Measurements from ENCODE around the gene MAML2.

The MAML2 gene

GRCh38 chr11:96096360-96096759 lies 246.6 kb downstream of the MAML2 start:
- TF ChIP-seq CTCF (conservative IDR thresholded peaks at IDR 0.05; ENCODE audit: low read length) = no peak
- no peak for DNase-seq (ENCODE audit: low read depth)
- H3K4me3 ChIP-seq (ENCODE audit: low read length) = no peak overlapping the region

GRCh38 chr11:96095884-96096303 lies 247.1 kb downstream of the MAML2 start:
- TF ChIP-seq CTCF (conservative IDR thresholded peaks at IDR 0.05; ENCODE audit: low read length) = no peak
- DNase-seq (ENCODE audit: low read depth) = no peak
- H3K4me3 ChIP-seq (ENCODE audit: low read length) = no peak overlapping the region

- DNase-seq (ENCODE audit: low read depth) = no peak
- H3K4me3 ChIP-seq (ENCODE audit: low read length) = no peak overlapping the region
- no peak for TF ChIP-seq CTCF (conservative IDR thresholded peaks at IDR 0.05; ENCODE audit: low read length)
Measured at GRCh38 chr11:96094156-96094555, 248.8 kb downstream of the MAML2 start.

- no peak for DNase-seq (ENCODE audit: low read depth)
- no peak overlapping the region for H3K4me3 ChIP-seq (ENCODE audit: low read length)
- TF ChIP-seq CTCF (conservative IDR thresholded peaks at IDR 0.05; ENCODE audit: low read length) = no peak
Measured at GRCh38 chr11:96092511-96092910, 250.5 kb downstream of the MAML2 start.

GRCh38 chr11:96091476-96091875 lies 251.5 kb downstream of the MAML2 start:
- DNase-seq (ENCODE audit: low read depth) = no peak
- TF ChIP-seq CTCF (conservative IDR thresholded peaks at IDR 0.05; ENCODE audit: low read length) = peak; percentile 28
- H3K4me3 ChIP-seq (ENCODE audit: low read length) = no peak overlapping the region

GRCh38 chr11:96090711-96091110 lies 252.3 kb downstream of the MAML2 start:
- TF ChIP-seq CTCF (conservative IDR thresholded peaks at IDR 0.05; ENCODE audit: low read length) = no peak
- H3K4me3 ChIP-seq (ENCODE audit: low read length) = no peak overlapping the region
- peak; percentile 88 for DNase-seq (ENCODE audit: low read depth)

- no peak for TF ChIP-seq CTCF (conservative IDR thresholded peaks at IDR 0.05; ENCODE audit: low read length)
- no peak for DNase-seq (ENCODE audit: low read depth)
- H3K4me3 ChIP-seq (ENCODE audit: low read length) = no peak overlapping the region
Measured at GRCh38 chr11:96088914-96089313, 254.1 kb downstream of the MAML2 start.

All from AG10803 (cell line).